Measurements from ENCODE around the gene IL18BP.
A peak's percentile ranks its signal among the peaks of the same experiment; 100 is the strongest.

IL18BP gene

DNA sequence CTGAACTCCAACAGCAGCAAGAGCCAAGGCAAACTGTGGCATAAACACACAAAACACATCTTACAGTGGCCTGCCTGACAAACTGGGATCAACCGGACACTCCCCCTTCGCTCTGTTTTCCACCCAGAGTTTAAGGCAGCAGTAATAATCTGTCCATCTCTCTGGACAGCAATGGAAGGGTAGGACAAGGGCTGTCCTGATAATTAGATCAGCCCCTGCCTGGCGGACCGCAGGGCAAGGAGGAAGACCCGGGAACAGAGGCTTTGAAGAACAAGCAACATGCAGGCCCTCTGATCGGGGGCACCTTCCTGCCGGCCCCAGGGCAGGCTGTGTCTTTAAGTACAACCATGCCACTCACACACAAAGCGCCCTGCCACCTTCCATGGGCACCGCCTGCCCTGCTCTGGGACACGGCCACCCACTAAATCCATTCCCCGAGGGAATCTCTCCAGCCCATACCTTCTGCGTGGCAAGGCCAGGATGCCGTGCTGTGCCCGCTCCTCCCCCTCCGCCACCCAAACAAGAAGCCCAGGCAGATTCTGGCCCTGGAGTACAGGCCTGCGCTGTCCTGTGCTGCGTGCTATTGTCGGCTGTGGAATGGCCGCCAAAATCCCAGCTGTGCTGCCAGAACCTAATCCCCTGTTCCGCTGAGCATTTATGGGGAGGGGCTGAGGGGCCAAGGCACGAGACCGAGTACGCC is 42.8 kb downstream of the IL18BP start:
- TF ChIP-seq TOX (CRISPR knock-in tag; IDR thresholded peaks at IDR 0.05; ENCODE audit: borderline replicate concordance): no peak
- no peak for TF ChIP-seq ZC3H10 (CRISPR knock-in tag; IDR thresholded peaks at IDR 0.05)
- no peak for TF ChIP-seq CSDC2 (CRISPR knock-in tag; IDR thresholded peaks at IDR 0.05)
- TF ChIP-seq, protein P1, sequence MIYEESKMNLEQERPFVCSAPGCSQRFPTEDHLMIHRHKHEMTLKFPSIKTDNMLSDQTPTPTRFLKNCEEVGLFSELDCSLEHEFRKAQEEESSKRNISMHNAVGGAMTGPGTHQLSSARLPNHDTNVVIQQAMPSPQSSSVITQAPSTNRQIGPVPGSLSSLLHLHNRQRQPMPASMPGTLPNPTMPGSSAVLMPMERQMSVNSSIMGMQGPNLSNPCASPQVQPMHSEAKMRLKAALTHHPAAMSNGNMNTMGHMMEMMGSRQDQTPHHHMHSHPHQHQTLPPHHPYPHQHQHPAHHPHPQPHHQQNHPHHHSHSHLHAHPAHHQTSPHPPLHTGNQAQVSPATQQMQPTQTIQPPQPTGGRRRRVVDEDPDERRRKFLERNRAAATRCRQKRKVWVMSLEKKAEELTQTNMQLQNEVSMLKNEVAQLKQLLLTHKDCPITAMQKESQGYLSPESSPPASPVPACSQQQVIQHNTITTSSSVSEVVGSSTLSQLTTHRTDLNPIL (CRISPR knock-in tag; IDR thresholded peaks at IDR 0.05; ENCODE audit: low read depth): no peak
- TF ChIP-seq SNAI2 (CRISPR knock-in tag; IDR thresholded peaks at IDR 0.05): 0 out of 2 replicates have a peak, but pooled peaks have one; percentile 22
- TF ChIP-seq, protein P2, sequence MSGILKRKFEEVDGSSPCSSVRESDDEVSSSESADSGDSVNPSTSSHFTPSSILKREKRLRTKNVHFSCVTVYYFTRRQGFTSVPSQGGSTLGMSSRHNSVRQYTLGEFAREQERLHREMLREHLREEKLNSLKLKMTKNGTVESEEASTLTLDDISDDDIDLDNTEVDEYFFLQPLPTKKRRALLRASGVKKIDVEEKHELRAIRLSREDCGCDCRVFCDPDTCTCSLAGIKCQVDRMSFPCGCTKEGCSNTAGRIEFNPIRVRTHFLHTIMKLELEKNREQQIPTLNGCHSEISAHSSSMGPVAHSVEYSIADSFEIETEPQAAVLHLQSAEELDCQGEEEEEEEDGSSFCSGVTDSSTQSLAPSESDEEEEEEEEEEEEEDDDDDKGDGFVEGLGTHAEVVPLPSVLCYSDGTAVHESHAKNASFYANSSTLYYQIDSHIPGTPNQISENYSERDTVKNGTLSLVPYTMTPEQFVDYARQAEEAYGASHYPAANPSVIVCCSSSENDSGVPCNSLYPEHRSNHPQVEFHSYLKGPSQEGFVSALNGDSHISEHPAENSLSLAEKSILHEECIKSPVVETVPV (CRISPR knock-in tag; IDR thresholded peaks at IDR 0.05): no peak
- TF ChIP-seq, protein P3, sequence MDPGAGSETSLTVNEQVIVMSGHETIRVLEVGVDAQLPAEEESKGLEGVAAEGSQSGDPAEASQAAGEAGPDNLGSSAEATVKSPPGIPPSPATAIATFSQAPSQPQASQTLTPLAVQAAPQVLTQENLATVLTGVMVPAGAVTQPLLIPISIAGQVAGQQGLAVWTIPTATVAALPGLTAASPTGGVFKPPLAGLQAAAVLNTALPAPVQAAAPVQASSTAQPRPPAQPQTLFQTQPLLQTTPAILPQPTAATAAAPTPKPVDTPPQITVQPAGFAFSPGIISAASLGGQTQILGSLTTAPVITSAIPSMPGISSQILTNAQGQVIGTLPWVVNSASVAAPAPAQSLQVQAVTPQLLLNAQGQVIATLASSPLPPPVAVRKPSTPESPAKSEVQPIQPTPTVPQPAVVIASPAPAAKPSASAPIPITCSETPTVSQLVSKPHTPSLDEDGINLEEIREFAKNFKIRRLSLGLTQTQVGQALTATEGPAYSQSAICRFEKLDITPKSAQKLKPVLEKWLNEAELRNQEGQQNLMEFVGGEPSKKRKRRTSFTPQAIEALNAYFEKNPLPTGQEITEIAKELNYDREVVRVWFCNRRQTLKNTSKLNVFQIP (CRISPR knock-in tag; IDR thresholded peaks at IDR 0.05; ENCODE audit: borderline replicate concordance, low read depth): no peak; the same call in 1 of the 2 replicates
- no peak for TF ChIP-seq RARB (CRISPR knock-in tag; IDR thresholded peaks at IDR 0.05)
- no peak; the same call in 1 of the 2 replicates for TF ChIP-seq ISL1 (CRISPR knock-in tag; IDR thresholded peaks at IDR 0.05)
- TF ChIP-seq, protein P4, sequence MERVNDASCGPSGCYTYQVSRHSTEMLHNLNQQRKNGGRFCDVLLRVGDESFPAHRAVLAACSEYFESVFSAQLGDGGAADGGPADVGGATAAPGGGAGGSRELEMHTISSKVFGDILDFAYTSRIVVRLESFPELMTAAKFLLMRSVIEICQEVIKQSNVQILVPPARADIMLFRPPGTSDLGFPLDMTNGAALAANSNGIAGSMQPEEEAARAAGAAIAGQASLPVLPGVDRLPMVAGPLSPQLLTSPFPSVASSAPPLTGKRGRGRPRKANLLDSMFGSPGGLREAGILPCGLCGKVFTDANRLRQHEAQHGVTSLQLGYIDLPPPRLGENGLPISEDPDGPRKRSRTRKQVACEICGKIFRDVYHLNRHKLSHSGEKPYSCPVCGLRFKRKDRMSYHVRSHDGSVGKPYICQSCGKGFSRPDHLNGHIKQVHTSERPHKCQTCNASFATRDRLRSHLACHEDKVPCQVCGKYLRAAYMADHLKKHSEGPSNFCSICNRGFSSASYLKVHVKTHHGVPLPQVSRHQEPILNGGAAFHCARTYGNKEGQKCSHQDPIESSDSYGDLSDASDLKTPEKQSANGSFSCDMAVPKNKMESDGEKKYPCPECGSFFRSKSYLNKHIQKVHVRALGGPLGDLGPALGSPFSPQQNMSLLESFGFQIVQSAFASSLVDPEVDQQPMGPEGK (CRISPR knock-in tag; IDR thresholded peaks at IDR 0.05; ENCODE audit: borderline replicate concordance): no peak
- TF ChIP-seq OSR1 (CRISPR knock-in tag; IDR thresholded peaks at IDR 0.05): no peak
- TF ChIP-seq ZNF565 (CRISPR knock-in tag; conservative IDR thresholded peaks at IDR 0.05; ENCODE audit: low read depth): no peak
- TF ChIP-seq GLIS3 (CRISPR knock-in tag; IDR thresholded peaks at IDR 0.05): no peak
- no peak for TF ChIP-seq ZNF8 (CRISPR knock-in tag; IDR thresholded peaks at IDR 0.05)
- 0 out of 2 replicates have a peak, but pooled peaks have one; percentile 31 for TF ChIP-seq TCF4 (CRISPR knock-in tag; IDR thresholded peaks at IDR 0.05; ENCODE audit: borderline replicate concordance)
- ATAC-seq: peak; percentile 86

DNA sequence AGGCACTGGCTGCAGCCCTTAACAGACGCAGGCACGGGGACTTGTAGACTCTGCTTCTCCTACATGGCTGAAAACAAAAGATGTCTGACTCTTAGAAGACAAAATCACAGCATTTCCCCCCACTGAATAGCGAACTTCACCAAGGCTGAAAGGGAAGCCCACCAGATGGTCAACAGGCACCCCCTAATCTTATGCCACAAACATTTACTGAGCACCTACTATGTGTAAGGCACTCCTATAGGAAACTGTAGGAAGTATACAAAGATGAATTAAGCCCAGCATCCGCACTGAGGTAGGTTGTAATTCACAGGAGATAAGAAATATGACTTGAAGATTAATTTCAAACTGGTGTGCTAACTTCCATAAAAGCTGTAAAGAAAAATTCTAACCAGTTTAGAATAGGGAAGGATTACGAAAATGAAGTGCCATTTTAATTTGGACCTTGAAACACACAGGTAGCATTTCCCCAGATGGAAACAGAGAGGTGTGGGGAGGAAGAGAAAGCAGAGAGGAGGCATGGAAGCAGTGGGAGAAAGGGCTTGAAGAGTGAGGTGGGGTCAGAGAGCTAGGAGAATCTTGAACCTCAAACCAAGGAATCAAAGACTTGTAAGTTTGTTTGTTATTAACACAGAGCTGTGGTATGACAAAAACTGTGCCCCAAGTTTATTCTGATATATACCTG is 43.5 kb downstream of the IL18BP start:
- TF ChIP-seq ARNTL (CRISPR knock-in tag; IDR thresholded peaks at IDR 0.05; ENCODE audit: borderline replicate concordance, low read depth) (no peak), PPARA (CRISPR knock-in tag; IDR thresholded peaks at IDR 0.05; ENCODE audit: borderline replicate concordance) (no peak), CSDC2 (CRISPR knock-in tag; IDR thresholded peaks at IDR 0.05) (no peak), GLIS3 (CRISPR knock-in tag; IDR thresholded peaks at IDR 0.05) (no peak), ZC3H10 (CRISPR knock-in tag; IDR thresholded peaks at IDR 0.05) (no peak), ZNF565 (CRISPR knock-in tag; conservative IDR thresholded peaks at IDR 0.05; ENCODE audit: low read depth) (no peak), ISL1 (CRISPR knock-in tag; IDR thresholded peaks at IDR 0.05) (no peak), ZFP3 (CRISPR knock-in tag; IDR thresholded peaks at IDR 0.05) (no peak), OSR1 (CRISPR knock-in tag; IDR thresholded peaks at IDR 0.05) (no peak), ZFP30 (CRISPR knock-in tag; IDR thresholded peaks at IDR 0.05) (no peak)
- TF ChIP-seq, protein P2 (CRISPR knock-in tag; IDR thresholded peaks at IDR 0.05): no peak
- TF ChIP-seq, protein P5, sequence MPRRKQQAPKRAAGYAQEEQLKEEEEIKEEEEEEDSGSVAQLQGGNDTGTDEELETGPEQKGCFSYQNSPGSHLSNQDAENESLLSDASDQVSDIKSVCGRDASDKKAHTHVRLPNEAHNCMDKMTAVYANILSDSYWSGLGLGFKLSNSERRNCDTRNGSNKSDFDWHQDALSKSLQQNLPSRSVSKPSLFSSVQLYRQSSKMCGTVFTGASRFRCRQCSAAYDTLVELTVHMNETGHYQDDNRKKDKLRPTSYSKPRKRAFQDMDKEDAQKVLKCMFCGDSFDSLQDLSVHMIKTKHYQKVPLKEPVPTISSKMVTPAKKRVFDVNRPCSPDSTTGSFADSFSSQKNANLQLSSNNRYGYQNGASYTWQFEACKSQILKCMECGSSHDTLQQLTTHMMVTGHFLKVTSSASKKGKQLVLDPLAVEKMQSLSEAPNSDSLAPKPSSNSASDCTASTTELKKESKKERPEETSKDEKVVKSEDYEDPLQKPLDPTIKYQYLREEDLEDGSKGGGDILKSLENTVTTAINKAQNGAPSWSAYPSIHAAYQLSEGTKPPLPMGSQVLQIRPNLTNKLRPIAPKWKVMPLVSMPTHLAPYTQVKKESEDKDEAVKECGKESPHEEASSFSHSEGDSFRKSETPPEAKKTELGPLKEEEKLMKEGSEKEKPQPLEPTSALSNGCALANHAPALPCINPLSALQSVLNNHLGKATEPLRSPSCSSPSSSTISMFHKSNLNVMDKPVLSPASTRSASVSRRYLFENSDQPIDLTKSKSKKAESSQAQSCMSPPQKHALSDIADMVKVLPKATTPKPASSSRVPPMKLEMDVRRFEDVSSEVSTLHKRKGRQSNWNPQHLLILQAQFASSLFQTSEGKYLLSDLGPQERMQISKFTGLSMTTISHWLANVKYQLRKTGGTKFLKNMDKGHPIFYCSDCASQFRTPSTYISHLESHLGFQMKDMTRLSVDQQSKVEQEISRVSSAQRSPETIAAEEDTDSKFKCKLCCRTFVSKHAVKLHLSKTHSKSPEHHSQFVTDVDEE (CRISPR knock-in tag; IDR thresholded peaks at IDR 0.05): no peak
- TF ChIP-seq, protein P4 (CRISPR knock-in tag; IDR thresholded peaks at IDR 0.05; ENCODE audit: borderline replicate concordance): no peak
- TF ChIP-seq, protein P3 (CRISPR knock-in tag; IDR thresholded peaks at IDR 0.05; ENCODE audit: borderline replicate concordance, low read depth): no peak
- ATAC-seq: peak; percentile 9; the same call in 2 of the 3 replicates
